ENCODE data around the gene CDKN2D.

DNA sequence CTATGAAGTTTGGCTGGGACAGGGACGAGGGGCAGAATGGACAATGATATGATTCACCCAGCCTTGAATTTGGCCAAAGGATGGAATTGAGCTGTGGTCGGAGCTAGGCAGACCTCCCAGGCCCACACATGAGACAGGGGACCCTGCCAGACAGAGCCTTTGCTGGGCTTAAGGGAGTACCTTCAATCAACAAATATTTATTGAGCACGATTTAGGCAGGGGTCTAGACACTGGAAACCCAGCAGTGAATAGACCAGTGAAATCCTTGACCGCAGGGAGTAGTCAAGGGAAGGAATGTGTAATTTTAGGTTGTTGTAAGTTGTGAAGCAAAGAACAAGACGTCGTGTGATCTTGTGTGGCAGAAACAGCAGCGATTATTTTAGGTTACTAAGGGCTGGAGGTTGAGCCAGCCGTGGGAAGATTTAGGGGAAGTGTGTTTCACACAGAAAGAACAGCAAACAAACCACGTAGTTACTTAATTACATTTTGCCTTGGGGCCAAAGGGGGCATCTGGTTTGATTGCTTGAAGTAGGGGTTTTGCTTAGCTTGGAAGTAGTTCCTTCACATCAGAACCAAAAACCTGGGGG, 35.2 kb upstream of the CDKN2D start:
- TF ChIP-seq EZH2 (conservative IDR thresholded peaks at IDR 0.05; ENCODE audit: low read depth, low read length) = no peak
- TF ChIP-seq ESRRA (CRISPR knock-in tag; IDR thresholded peaks at IDR 0.05; ENCODE audit: low read depth) = no peak
- no peak for TF ChIP-seq U2AF1 (optimal IDR thresholded peaks at IDR 0.05; ENCODE audit: low read depth, low read length)
- TF ChIP-seq MYNN (CRISPR knock-in tag; IDR thresholded peaks at IDR 0.05; ENCODE audit: low read depth) = no peak
- TF ChIP-seq, protein P1, sequence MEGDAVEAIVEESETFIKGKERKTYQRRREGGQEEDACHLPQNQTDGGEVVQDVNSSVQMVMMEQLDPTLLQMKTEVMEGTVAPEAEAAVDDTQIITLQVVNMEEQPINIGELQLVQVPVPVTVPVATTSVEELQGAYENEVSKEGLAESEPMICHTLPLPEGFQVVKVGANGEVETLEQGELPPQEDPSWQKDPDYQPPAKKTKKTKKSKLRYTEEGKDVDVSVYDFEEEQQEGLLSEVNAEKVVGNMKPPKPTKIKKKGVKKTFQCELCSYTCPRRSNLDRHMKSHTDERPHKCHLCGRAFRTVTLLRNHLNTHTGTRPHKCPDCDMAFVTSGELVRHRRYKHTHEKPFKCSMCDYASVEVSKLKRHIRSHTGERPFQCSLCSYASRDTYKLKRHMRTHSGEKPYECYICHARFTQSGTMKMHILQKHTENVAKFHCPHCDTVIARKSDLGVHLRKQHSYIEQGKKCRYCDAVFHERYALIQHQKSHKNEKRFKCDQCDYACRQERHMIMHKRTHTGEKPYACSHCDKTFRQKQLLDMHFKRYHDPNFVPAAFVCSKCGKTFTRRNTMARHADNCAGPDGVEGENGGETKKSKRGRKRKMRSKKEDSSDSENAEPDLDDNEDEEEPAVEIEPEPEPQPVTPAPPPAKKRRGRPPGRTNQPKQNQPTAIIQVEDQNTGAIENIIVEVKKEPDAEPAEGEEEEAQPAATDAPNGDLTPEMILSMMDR (CRISPR knock-in tag; IDR thresholded peaks at IDR 0.05) = no peak
- no peak for TF ChIP-seq HOXA7 (CRISPR knock-in tag; IDR thresholded peaks at IDR 0.05)
- TF ChIP-seq, protein P2, sequence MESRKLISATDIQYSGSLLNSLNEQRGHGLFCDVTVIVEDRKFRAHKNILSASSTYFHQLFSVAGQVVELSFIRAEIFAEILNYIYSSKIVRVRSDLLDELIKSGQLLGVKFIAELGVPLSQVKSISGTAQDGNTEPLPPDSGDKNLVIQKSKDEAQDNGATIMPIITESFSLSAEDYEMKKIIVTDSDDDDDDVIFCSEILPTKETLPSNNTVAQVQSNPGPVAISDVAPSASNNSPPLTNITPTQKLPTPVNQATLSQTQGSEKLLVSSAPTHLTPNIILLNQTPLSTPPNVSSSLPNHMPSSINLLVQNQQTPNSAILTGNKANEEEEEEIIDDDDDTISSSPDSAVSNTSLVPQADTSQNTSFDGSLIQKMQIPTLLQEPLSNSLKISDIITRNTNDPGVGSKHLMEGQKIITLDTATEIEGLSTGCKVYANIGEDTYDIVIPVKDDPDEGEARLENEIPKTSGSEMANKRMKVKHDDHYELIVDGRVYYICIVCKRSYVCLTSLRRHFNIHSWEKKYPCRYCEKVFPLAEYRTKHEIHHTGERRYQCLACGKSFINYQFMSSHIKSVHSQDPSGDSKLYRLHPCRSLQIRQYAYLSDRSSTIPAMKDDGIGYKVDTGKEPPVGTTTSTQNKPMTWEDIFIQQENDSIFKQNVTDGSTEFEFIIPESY (CRISPR knock-in tag; IDR thresholded peaks at IDR 0.05) = no peak
- no peak for TF ChIP-seq ZNF331 (CRISPR knock-in tag; IDR thresholded peaks at IDR 0.05)

Measured in HepG2 (cell line).